GM18858 (cell line): ENCODE data around the gene TNRC18.
"Not testable (repeated sequence)": the region's sequence is repeated elsewhere in the genome, so short reads cannot be mapped to it uniquely, and the experiment has no call there.

Experiments
- ATAC-seq: cut with Tn5 transposase; IDR thresholded peaks from one replicate; pipeline ENCODE4 v1.9.1; 2021; ENCODE audit not compliant: unreplicated experiment

Gene TNRC18

GRCh38 chr7:5423306-5423975 lies at the start of gene TNRC18:
Gene TNRC18, minus strand, starts transcription at chr7:5423834. Its CDS starts 2,588 bp downstream, at chr7:5421246.
- ATAC-seq: no peak

- ATAC-seq: no peak
Observed at GRCh38 chr7:5472432-5473315, 49.0 kb upstream of the TNRC18 start.

- ATAC-seq: not testable (repeated sequence)
Observed at GRCh38 chr7:5471623-5472022, 48.0 kb upstream of the TNRC18 start.

GRCh38 chr7:5470816-5471215 lies 47.2 kb upstream of the TNRC18 start:
- no peak for ATAC-seq

GRCh38 chr7:5470167-5470532 lies 46.5 kb upstream of the TNRC18 start:
- no peak for ATAC-seq

- no peak for ATAC-seq
Observed at GRCh38 chr7:5469375-5470166, 45.9 kb upstream of the TNRC18 start.

GRCh38 chr7:5467645-5468044 lies 44.0 kb upstream of the TNRC18 start:
- no peak for ATAC-seq

- no peak for ATAC-seq
Observed at GRCh38 chr7:5466551-5466950, 42.9 kb upstream of the TNRC18 start.

- no peak for ATAC-seq
Observed at GRCh38 chr7:5463031-5463430, 39.4 kb upstream of the TNRC18 start.

- ATAC-seq: no peak
Observed at GRCh38 chr7:5462216-5462615, 38.6 kb upstream of the TNRC18 start.

GRCh38 chr7:5458921-5459480 lies 35.4 kb upstream of the TNRC18 start:
- ATAC-seq: no peak

GRCh38 chr7:5457245-5457735 lies 33.7 kb upstream of the TNRC18 start:
- no peak for ATAC-seq

GRCh38 chr7:5456409-5456808 lies 32.8 kb upstream of the TNRC18 start:
- ATAC-seq: no peak

GRCh38 chr7:5455581-5456219 lies 32.1 kb upstream of the TNRC18 start:
- no peak for ATAC-seq

- ATAC-seq: no peak
Observed at GRCh38 chr7:5455175-5455574, 31.5 kb upstream of the TNRC18 start.

- no peak for ATAC-seq
Observed at GRCh38 chr7:5454485-5454884, 30.9 kb upstream of the TNRC18 start.

GRCh38 chr7:5453566-5454075 lies 30.0 kb upstream of the TNRC18 start:
- ATAC-seq: no peak

GRCh38 chr7:5452937-5453540 lies 29.4 kb upstream of the TNRC18 start:
- no peak for ATAC-seq

GRCh38 chr7:5452470-5452899 lies 28.9 kb upstream of the TNRC18 start:
- no peak for ATAC-seq

GRCh38 chr7:5451391-5451790 lies 27.8 kb upstream of the TNRC18 start:
- no peak for ATAC-seq
